ENCODE data around the gene SEC24C. TPM values are rescaled to one million over a fixed set of nuclear protein-coding genes. Genes with fewer than 3 reads are reported as not detected.
A peak's percentile ranks its signal among the peaks of the same experiment; 100 is the strongest.

Gene SEC24C
- total RNA-seq, 1 experiment from 2014 or later, result 325 TPM

DNA sequence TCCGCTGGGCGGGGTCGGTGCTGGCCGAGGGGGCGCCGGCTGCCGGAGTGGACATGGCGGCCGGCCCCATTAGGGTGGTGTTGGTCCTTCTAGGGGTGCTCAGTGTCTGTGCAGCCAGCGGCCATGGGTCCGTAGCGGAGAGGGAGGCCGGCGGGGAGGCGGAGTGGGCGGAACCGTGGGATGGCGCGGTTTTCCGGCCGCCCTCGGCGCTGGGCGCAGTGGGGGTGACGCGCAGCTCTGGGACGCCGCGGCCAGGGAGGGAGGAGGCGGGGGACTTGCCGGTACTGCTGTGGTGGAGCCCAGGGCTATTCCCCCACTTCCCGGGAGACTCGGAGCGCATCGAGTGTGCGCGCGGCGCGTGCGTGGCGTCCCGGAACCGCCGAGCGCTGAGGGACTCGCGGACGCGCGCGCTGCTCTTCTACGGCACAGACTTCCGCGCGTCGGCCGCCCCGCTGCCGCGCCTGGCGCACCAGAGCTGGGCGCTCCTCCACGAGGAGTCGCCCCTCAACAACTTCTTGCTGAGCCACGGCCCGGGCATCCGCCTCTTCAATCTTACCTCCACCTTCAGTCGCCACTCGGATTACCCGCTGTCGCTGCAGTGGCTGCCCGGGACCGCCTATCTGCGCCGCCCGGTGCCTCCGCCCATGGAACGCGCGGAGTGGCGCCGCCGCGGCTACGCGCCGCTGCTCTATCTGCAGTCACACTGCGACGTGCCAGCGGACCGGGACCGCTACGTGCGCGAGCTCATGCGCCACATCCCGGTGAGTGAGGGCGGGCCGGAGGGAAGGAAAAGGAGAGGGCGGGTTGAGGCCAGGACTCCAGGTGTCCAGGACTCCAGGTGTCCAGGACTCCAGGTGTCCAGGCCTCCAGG is 28.3 kb downstream of the SEC24C start:
- Histone ChIP-seq H3K36me3 (ENCODE audit: low read depth, low read length) (peaks cover 62% of the 10 kb centered on the region), H3K4me3 (ENCODE audit: low read length) (peak overlapping the region; percentile 73), H3K4me2 (ENCODE audit: low read length) (peak overlapping the region; percentile 81), H3K4me1 (ENCODE audit: insufficient read depth, low read length) (peaks cover 26% of the 10 kb centered on the region), H3K9me2 (replicated peaks; ENCODE audit: low read length) (no peaks in the 10 kb centered on the region), H2AFZ (ENCODE audit: low read length) (peak overlapping the region; percentile 89), H3K79me2 (ENCODE audit: low read length) (peaks cover 49% of the 10 kb centered on the region), H3F3A (ENCODE audit: low read length, unreplicated experiment) (peaks cover 17% of the 10 kb centered on the region), H3K9ac (ENCODE audit: low read length) (peak overlapping the region; percentile 78), H3K27me3 (ENCODE audit: low read length) (no peaks in the 10 kb centered on the region), H4K20me1 (ENCODE audit: low read length) (peaks cover 29% of the 10 kb centered on the region), H3K27ac (ENCODE audit: low read length) (peak overlapping the region; percentile 71), H3K9me3 (ENCODE audit: low read length) (no peaks in the 10 kb centered on the region)
- no peak for TF ChIP-seq EZH2phosphoT487 (IDR thresholded peaks at IDR 0.05; ENCODE audit: borderline replicate concordance, low read length)
- TF ChIP-seq EZH2 (IDR thresholded peaks at IDR 0.05; ENCODE audit: low read length, unreplicated experiment), result no peak
- TF ChIP-seq CTCF (conservative IDR thresholded peaks at IDR 0.05; ENCODE audit: low read depth, low read length), result peak; percentile 53
- ChIA-PET POLR2A (ENCODE audit: unreplicated experiment) (interaction anchor here (0.5 to 1.8 kb wide), 15 partner anchors 8 to 311 kb away, joined by 3 to 13 read pairs (median 4); partner anchors contain the start of gene CHCHD1), CTCF (interaction anchor here (0.5 to 3.1 kb wide), 8 partner anchors 14 to 213 kb away, joined by 3 to 39 read pairs (median 6); no protein-coding TSS in a partner anchor)
- DNase-seq, result peak; percentile 99
- ATAC-seq, result peak; percentile 66
- intact Hi-C loops (cut with micrococcal nuclease), result loop anchor here (1.0 to 5.0 kb wide), 7 partner anchors 9 to 225 kb away; partner anchors contain the start of genes NDST2, SEC24C, VCL and ZSWIM8
- BruUV-seq (replicated peaks), result no TSS peak

- CTCF ChIA-PET, result interaction anchor here (0.5 to 3.1 kb wide), 6 partner anchors 13 to 214 kb away, joined by 3 to 39 read pairs (median 8); no protein-coding TSS in a partner anchor
- Histone ChIP-seq H3K27me3 (ENCODE audit: low read length) (no peaks in the 10 kb centered on the region), H3K36me3 (ENCODE audit: low read depth, low read length) (peaks cover 57% of the 10 kb centered on the region), H4K20me1 (ENCODE audit: low read length) (peaks cover 29% of the 10 kb centered on the region), H3K9me3 (ENCODE audit: low read length) (no peaks in the 10 kb centered on the region), H3K27ac (ENCODE audit: low read length) (peak overlapping the region; percentile 1; the same call in 1 of the 2 replicates), H2AFZ (ENCODE audit: low read length) (peak overlapping the region; percentile 89), H3K4me1 (ENCODE audit: insufficient read depth, low read length) (peaks cover 26% of the 10 kb centered on the region), H3K9me2 (replicated peaks; ENCODE audit: low read length) (no peaks in the 10 kb centered on the region), H3F3A (ENCODE audit: low read length, unreplicated experiment) (peaks cover 17% of the 10 kb centered on the region), H3K79me2 (ENCODE audit: low read length) (peaks cover 57% of the 10 kb centered on the region), H3K9ac (ENCODE audit: low read length) (peak overlapping the region; percentile 78), H3K4me3 (ENCODE audit: low read length) (peak overlapping the region; percentile 73), H3K4me2 (ENCODE audit: low read length) (peak overlapping the region; percentile 81)
- TSS peak; percentile 39 for BruUV-seq (replicated peaks)
- DNase-seq (no peak), ATAC-seq (peak; percentile 0; the same call in 1 of the 2 replicates)
- TF ChIP-seq EZH2phosphoT487 (IDR thresholded peaks at IDR 0.05; ENCODE audit: borderline replicate concordance, low read length) (no peak), CTCF (conservative IDR thresholded peaks at IDR 0.05; ENCODE audit: low read depth, low read length) (no peak), EZH2 (IDR thresholded peaks at IDR 0.05; ENCODE audit: low read length, unreplicated experiment) (no peak)
- intact Hi-C loops (cut with micrococcal nuclease), result loop anchor here (1.0 to 5.0 kb wide), 5 partner anchors 8 to 224 kb away; partner anchors contain the start of genes NDST2, VCL and ZSWIM8
- POLR2A ChIA-PET (ENCODE audit: unreplicated experiment), result interaction anchor here (0.5 to 1.8 kb wide), 8 partner anchors 8 to 239 kb away, joined by 3 to 13 read pairs (median 4); partner anchors contain the start of genes CAMK2G and CHCHD1
Observed at GRCh38 chr10:73773152-73773879, 29.1 kb downstream of the SEC24C start.

Data from PC-3 (cell line).